GM21526 (cell line): ENCODE measurements around the gene PLPP2.
"Not testable (repeated sequence)": the region's sequence is repeated elsewhere in the genome, so short reads cannot be mapped to it uniquely, and the experiment has no call there.

Experiments used
- ATAC-seq: cut with Tn5 transposase; IDR thresholded peaks from one replicate; pipeline ENCODE4 v1.9.1; 2021; ENCODE audit warnings: moderate library complexity; ENCODE audit not compliant: unreplicated experiment, low FRiP score

PLPP2 gene

GRCh38 chr19:275958-276646 is 15.1 kb downstream of the PLPP2 start:
- ATAC-seq = no peak

- ATAC-seq = no peak
Measured at GRCh38 chr19:275000-275399, 16.2 kb downstream of the PLPP2 start.

GRCh38 chr19:273393-273792 is 17.8 kb downstream of the PLPP2 start:
- ATAC-seq = no peak

GRCh38 chr19:271856-272255 is 19.3 kb downstream of the PLPP2 start:
- ATAC-seq = no peak

- ATAC-seq = not testable (repeated sequence)
Measured at GRCh38 chr19:270766-271318, 20.4 kb downstream of the PLPP2 start.

GRCh38 chr19:269241-269640 is 22.0 kb downstream of the PLPP2 start:
- ATAC-seq = no peak

- no peak for ATAC-seq
Measured at GRCh38 chr19:262125-262524, 29.1 kb downstream of the PLPP2 start.

GRCh38 chr19:256804-257203 is 34.4 kb downstream of the PLPP2 start:
- not testable (repeated sequence) for ATAC-seq

GRCh38 chr19:252421-253186 is 38.6 kb downstream of the PLPP2 start:
- ATAC-seq = not testable (repeated sequence)

- no peak for ATAC-seq
Measured at GRCh38 chr19:246551-246950, 44.7 kb downstream of the PLPP2 start.

- ATAC-seq = not testable (repeated sequence)
Measured at GRCh38 chr19:245900-246299, 45.3 kb downstream of the PLPP2 start.

- ATAC-seq = no peak
Measured at GRCh38 chr19:245457-245856, 45.7 kb downstream of the PLPP2 start.
